Ovary (tissue), 3 donors: ENCODE results near the gene FAM241B.

Experiments used
- POLR2A ChIP-seq: fragments of 450-650 bp; IDR thresholded peaks from one replicate; pipeline ENCODE4 v1.6.1; 2017; ENCODE audit warnings: antibody characterized with exemption, mild to moderate bottlenecking, moderate library complexity
- TF ChIP-seq, protein P1 (sequence below), 3 donors: fragments of 450-650 bp in 2 of 3; fragments of 200-600 bp in 1 of 3; IDR thresholded peaks; one replicate each; pipeline versions ENCODE4 v1.5.1 to v1.8.0; 2016 to 2022; ENCODE audit warnings: antibody characterized with exemption in 3 of 3, mild to moderate bottlenecking in 1 of 3
- donor health status: DM: no; HTN: no; CAD: no.

DNA sequence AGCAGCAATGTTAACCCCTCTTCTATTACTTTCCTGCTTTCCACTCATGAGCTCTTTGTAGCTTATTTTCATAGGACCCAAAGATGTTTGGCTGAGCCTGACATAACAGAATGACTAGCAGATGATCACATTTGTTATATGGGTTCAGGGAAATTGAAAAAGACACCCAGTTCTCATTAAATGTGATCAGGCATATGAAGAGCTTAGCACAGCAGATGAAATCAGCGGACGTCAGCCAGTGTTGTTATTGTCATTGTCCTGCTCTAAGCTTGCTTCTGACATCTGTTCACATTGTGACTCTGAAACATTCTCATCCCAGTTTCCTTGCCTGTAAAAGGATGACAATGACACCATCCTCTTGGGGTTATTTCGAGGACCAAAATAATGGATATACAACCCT lies 43.5 kb downstream of the FAM241B start:
- TF ChIP-seq, protein P1, sequence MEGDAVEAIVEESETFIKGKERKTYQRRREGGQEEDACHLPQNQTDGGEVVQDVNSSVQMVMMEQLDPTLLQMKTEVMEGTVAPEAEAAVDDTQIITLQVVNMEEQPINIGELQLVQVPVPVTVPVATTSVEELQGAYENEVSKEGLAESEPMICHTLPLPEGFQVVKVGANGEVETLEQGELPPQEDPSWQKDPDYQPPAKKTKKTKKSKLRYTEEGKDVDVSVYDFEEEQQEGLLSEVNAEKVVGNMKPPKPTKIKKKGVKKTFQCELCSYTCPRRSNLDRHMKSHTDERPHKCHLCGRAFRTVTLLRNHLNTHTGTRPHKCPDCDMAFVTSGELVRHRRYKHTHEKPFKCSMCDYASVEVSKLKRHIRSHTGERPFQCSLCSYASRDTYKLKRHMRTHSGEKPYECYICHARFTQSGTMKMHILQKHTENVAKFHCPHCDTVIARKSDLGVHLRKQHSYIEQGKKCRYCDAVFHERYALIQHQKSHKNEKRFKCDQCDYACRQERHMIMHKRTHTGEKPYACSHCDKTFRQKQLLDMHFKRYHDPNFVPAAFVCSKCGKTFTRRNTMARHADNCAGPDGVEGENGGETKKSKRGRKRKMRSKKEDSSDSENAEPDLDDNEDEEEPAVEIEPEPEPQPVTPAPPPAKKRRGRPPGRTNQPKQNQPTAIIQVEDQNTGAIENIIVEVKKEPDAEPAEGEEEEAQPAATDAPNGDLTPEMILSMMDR (IDR thresholded peaks at IDR 0.05): no peak
- no peak for TF ChIP-seq POLR2A
